HEK293T (cell line): ENCODE results near the gene MCEMP1.

Experiments
- ARNT ChIP-seq: fragments of 450-650 bp; IDR thresholded peaks from 2 replicates; pipeline ENCODE4 v1.6.1; 2017; ENCODE audit warnings: mild to moderate bottlenecking
- BHLHE40 ChIP-seq: fragments of 450-650 bp; IDR thresholded peaks from 2 replicates; pipeline ENCODE4 v1.6.1; 2016; ENCODE audit warnings: mild to moderate bottlenecking, moderate library complexity, borderline replicate concordance
- ELF4 ChIP-seq: fragments of 450-650 bp; IDR thresholded peaks from 2 replicates; pipeline ENCODE4 v1.6.1; 2017; ENCODE audit warnings: antibody characterized with exemption
- FOXA1 ChIP-seq: fragments of 450-650 bp; IDR thresholded peaks from 2 replicates; pipeline ENCODE4 v1.6.1; 2016; ENCODE audit warnings: mild to moderate bottlenecking
- FOXM1 ChIP-seq: fragments of 450-650 bp; IDR thresholded peaks from 2 replicates; pipeline ENCODE4 v1.6.1; 2017; ENCODE audit warnings: mild to moderate bottlenecking, borderline replicate concordance
- NFRKB ChIP-seq: fragments of 450-650 bp; IDR thresholded peaks from 2 replicates; pipeline ENCODE4 v1.6.1; 2016; ENCODE audit warnings: mild to moderate bottlenecking, moderate library complexity
- SP1 ChIP-seq: fragments of 450-650 bp; IDR thresholded peaks from 2 replicates; pipeline ENCODE4 v1.6.1; 2017

DNA sequence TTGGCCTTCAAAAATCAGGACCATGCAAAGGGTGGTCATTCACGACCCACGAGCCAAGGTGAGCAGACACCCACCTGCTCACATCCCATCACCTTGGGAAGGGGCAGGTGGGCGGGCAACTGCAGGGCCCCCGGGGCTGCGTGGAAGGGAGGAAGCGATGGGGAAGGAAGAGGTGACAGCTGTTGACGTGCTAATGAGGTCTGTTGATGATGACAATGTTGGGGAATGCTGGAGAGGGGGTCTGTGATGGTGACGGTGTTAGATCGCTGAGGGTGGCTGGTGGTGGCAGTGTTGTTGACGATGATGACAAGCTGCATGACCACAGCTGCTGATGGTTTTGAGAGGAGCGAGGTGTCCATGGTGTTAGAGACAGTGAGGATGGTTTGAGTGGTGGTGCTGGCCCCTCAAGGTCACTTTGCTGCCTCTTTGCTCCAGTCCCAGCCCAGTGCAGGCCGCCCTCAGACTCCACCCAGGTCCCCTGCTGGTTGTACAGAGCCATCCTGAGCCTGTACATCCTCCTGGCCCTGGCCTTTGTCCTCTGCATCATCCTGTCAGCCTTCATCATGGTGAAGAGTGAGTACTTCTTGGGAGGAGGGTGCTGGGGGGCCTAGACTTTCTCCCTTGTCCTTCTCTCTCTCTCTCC, 900 bp downstream of the MCEMP1 start:
- no peak for TF ChIP-seq ARNT
- no peak for TF ChIP-seq FOXA1
- no peak for TF ChIP-seq NFRKB
- no peak for TF ChIP-seq ELF4
- no peak for TF ChIP-seq BHLHE40
- no peak for TF ChIP-seq FOXM1
- no peak for TF ChIP-seq SP1
